SK-N-SH (cell line): ENCODE data around the gene AFAP1.

Experiments
- GABPA ChIP-seq: IDR thresholded peaks from 2 replicates; pipeline ENCODE4 v1.4.0; 2012; ENCODE audit warnings: low read depth, mild to moderate bottlenecking
- MXI1 ChIP-seq: IDR thresholded peaks from 2 replicates; pipeline ENCODE4 v1.6.1; 2012; ENCODE audit warnings: mild to moderate bottlenecking, low read depth, low read length, improper control_type of control experiment
- NFIC ChIP-seq: IDR thresholded peaks from 2 replicates; pipeline ENCODE4 v1.4.0; 2012; ENCODE audit warnings: borderline replicate concordance
- POLR2AphosphoS5 ChIP-seq: IDR thresholded peaks from 2 replicates; pipeline ENCODE4 v1.6.1; 2012; ENCODE audit warnings: low read depth, low read length
- TAF1 ChIP-seq: IDR thresholded peaks from 2 replicates; pipeline ENCODE4 v1.6.1; 2012; ENCODE audit warnings: low read depth, mild to moderate bottlenecking, low read length, moderate library complexity, borderline replicate concordance
- TCF12 ChIP-seq: IDR thresholded peaks from 2 replicates; pipeline ENCODE4 v1.4.0; 2012
- TF ChIP-seq, protein P1 (sequence below): fragments of 200-600 bp; sonication (generic); IDR thresholded peaks from 2 replicates; pipeline ENCODE4 v1.6.1; 2017; ENCODE audit warnings: antibody characterized with exemption, mild to moderate bottlenecking, moderate library complexity

DNA sequence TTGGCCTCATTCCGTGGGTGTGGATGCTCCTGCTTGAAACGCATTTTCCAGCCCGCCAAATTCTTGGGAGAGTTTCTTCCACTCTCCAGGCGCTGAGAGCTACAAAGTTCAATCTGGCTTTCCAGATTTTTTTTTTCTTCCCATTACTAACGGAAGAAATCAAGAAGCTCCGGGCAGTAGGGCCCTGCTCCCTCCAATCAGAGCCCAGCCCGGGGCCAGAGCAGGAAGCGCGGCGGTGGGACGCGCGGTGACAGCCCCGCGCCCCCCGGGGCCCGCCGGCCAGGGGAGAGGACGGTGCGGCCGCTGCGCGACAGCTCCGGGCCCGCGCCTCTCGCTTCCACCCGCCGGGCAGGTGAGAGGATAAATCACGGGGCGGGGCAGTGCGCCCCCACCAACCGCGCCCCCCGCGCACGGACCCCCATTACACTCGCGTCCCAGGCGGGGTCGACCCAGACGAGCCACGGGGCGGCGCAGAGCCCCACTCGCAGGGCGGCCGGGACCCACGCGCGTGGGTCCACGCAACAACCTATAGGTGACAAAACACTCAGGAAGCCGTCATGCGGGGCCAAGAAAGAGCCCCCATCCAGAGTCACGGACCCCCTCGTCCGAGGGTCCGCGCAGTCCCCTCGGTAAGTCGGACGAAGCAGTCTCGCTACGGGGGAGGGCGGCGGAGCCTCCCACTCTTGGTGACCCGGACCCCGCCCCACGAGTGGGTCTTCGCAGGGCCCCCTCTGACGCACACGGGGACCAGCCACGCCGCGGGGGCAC lies 868 bp downstream of the AFAP1 start:
- TF ChIP-seq POLR2AphosphoS5 (no peak), GABPA (0 out of 2 replicates have a peak, but pooled peaks have one; percentile 23), NFIC (no peak), TAF1 (no peak), MXI1 (no peak; the same call in 1 of the 2 replicates), TCF12 (no peak)
- TF ChIP-seq, protein P1, sequence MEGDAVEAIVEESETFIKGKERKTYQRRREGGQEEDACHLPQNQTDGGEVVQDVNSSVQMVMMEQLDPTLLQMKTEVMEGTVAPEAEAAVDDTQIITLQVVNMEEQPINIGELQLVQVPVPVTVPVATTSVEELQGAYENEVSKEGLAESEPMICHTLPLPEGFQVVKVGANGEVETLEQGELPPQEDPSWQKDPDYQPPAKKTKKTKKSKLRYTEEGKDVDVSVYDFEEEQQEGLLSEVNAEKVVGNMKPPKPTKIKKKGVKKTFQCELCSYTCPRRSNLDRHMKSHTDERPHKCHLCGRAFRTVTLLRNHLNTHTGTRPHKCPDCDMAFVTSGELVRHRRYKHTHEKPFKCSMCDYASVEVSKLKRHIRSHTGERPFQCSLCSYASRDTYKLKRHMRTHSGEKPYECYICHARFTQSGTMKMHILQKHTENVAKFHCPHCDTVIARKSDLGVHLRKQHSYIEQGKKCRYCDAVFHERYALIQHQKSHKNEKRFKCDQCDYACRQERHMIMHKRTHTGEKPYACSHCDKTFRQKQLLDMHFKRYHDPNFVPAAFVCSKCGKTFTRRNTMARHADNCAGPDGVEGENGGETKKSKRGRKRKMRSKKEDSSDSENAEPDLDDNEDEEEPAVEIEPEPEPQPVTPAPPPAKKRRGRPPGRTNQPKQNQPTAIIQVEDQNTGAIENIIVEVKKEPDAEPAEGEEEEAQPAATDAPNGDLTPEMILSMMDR = no peak
